KOPT-K1 (cell line): ENCODE results near the gene BTD.
"Not testable (repeated sequence)": the region's sequence is repeated elsewhere in the genome, so short reads cannot be mapped to it uniquely, and the experiment has no call there.

Experiments
- H3K27ac ChIP-seq: fragments of 200-600 bp; sonication (generic); 2 replicates; pipeline ENCODE4 v1.5.1; 2016; ENCODE audit warnings: antibody characterized with exemption, mild to moderate bottlenecking, low read depth, low read length; ENCODE audit not compliant: poor library complexity, severe bottlenecking
- H3K36me3 ChIP-seq: fragments of 200-600 bp; sonication (generic); 2 replicates; pipeline ENCODE4 v1.5.1; 2017; ENCODE audit warnings: antibody characterized with exemption, mild to moderate bottlenecking, low read length, moderate library complexity; ENCODE audit not compliant: insufficient read depth
- H3K9me3 ChIP-seq: fragments of 200-600 bp; sonication (generic); 2 replicates; pipeline ENCODE4 v1.5.1; 2017; ENCODE audit warnings: antibody characterized with exemption, low read length, mild to moderate bottlenecking; ENCODE audit not compliant: insufficient read depth, poor library complexity, severe bottlenecking

BTD gene

GRCh38 chr3:15585111-15585845, 16.3 kb upstream of the BTD start:
- no peaks in the 10 kb centered on the region for H3K9me3 ChIP-seq
- no peak overlapping the region for H3K27ac ChIP-seq
- peaks cover 78% of the 10 kb centered on the region for H3K36me3 ChIP-seq

GRCh38 chr3:15591242-15591641, 10.3 kb upstream of the BTD start:
- Histone ChIP-seq H3K27ac (no peak overlapping the region), H3K36me3 (peaks cover 45% of the 10 kb centered on the region), H3K9me3 (no peaks in the 10 kb centered on the region)

GRCh38 chr3:15591928-15592327, 9.6 kb upstream of the BTD start:
- Histone ChIP-seq H3K27ac (no peak overlapping the region), H3K36me3 (peaks cover 44% of the 10 kb centered on the region), H3K9me3 (no peaks in the 10 kb centered on the region)

- Histone ChIP-seq H3K36me3 (peaks cover 52% of the 10 kb centered on the region), H3K27ac (no peak overlapping the region), H3K9me3 (no peaks in the 10 kb centered on the region)
These were observed 8.6 kb upstream of the BTD start for GRCh38 chr3:15592968-15593367.

- Histone ChIP-seq H3K27ac (no peak overlapping the region), H3K36me3 (peaks cover 54% of the 10 kb centered on the region), H3K9me3 (no peaks in the 10 kb centered on the region)
These were observed 5.6 kb upstream of the BTD start for GRCh38 chr3:15595955-15596354.

- Histone ChIP-seq H3K27ac (peak overlapping the region; percentile 88), H3K9me3 (peaks cover 17% of the 10 kb centered on the region), H3K36me3 (peaks cover 42% of the 10 kb centered on the region)
These were observed 523 bp upstream of the BTD start for GRCh38 chr3:15601046-15601398.

- Histone ChIP-seq H3K36me3 (peaks cover 33% of the 10 kb centered on the region), H3K27ac (peak overlapping the region; percentile 88), H3K9me3 (peaks cover 17% of the 10 kb centered on the region)
These were observed 596 bp downstream of the BTD start for GRCh38 chr3:15602146-15602536.

GRCh38 chr3:15602816-15603215, 1.3 kb downstream of the BTD start:
- peaks cover 26% of the 10 kb centered on the region for H3K36me3 ChIP-seq
- peak overlapping the region; percentile 88 for H3K27ac ChIP-seq
- peaks cover 17% of the 10 kb centered on the region for H3K9me3 ChIP-seq

GRCh38 chr3:15604584-15604983, 3.0 kb downstream of the BTD start:
- not testable (repeated sequence) for H3K27ac ChIP-seq, H3K36me3 ChIP-seq
- H3K9me3 ChIP-seq = peaks cover 17% of the 10 kb centered on the region

GRCh38 chr3:15606434-15606891, 4.9 kb downstream of the BTD start:
- H3K27ac ChIP-seq = no peak overlapping the region
- no peaks in the 10 kb centered on the region for H3K36me3 ChIP-seq
- H3K9me3 ChIP-seq = peaks cover 17% of the 10 kb centered on the region

- Histone ChIP-seq H3K9me3 (no peaks in the 10 kb centered on the region), H3K36me3 (no peaks in the 10 kb centered on the region), H3K27ac (no peak overlapping the region)
These were observed 8.7 kb downstream of the BTD start for GRCh38 chr3:15610082-15610759.

- no peak overlapping the region for H3K27ac ChIP-seq
- no peaks in the 10 kb centered on the region for H3K36me3 ChIP-seq
- no peaks in the 10 kb centered on the region for H3K9me3 ChIP-seq
These were observed 9.5 kb downstream of the BTD start for GRCh38 chr3:15611018-15611417.

GRCh38 chr3:15612001-15612400, 10.5 kb downstream of the BTD start:
- no peaks in the 10 kb centered on the region for H3K9me3 ChIP-seq
- no peak overlapping the region for H3K27ac ChIP-seq
- H3K36me3 ChIP-seq = no peaks in the 10 kb centered on the region

- Histone ChIP-seq H3K36me3 (no peaks in the 10 kb centered on the region), H3K9me3 (peaks cover 17% of the 10 kb centered on the region), H3K27ac (no peak overlapping the region)
These were observed 13.4 kb downstream of the BTD start for GRCh38 chr3:15614958-15615357.

- Histone ChIP-seq H3K27ac (no peak overlapping the region), H3K9me3 (peaks cover 28% of the 10 kb centered on the region), H3K36me3 (no peaks in the 10 kb centered on the region)
These were observed 14.5 kb downstream of the BTD start for GRCh38 chr3:15616053-15616452.
